Activated T-helper 17 cell treated with anti-CD3 and anti-CD28 coated beads, Interleukin-2, amount 50 U/mL, for 72 hours (primary cell): ENCODE measurements around the gene NAXD. TPM values are rescaled to one million over a fixed set of nuclear protein-coding genes. Genes with fewer than 3 reads are reported as not detected.
"Not testable (repeated sequence)": the region's sequence is repeated elsewhere in the genome, so short reads cannot be mapped to it uniquely, and the experiment has no call there.

Experiments
- ATAC-seq: fragments of 150-1000 bp; cut with Tn5 transposase; replicated peaks from 2 replicates; pipeline ENCODE4 v1.10.0; 2021; ENCODE audit warnings: mild to moderate bottlenecking, moderate library complexity
- H3K27ac Mint-ChIP-seq: one replicate; pipeline ENCODE4 v1.8.0; 2022; ENCODE audit warnings: mixed read lengths
- H3K27me3 Mint-ChIP-seq: one replicate; pipeline ENCODE4 v1.8.0; 2022; ENCODE audit warnings: mixed read lengths
- H3K36me3 Mint-ChIP-seq: one replicate; pipeline ENCODE4 v1.8.0; 2022; ENCODE audit warnings: low read depth, mild to moderate bottlenecking, mixed read lengths
- H3K4me1 Mint-ChIP-seq: one replicate; pipeline ENCODE4 v1.8.0; 2022; ENCODE audit warnings: mixed read lengths
- H3K4me3 Mint-ChIP-seq: one replicate; pipeline ENCODE4 v1.8.0; 2022; ENCODE audit warnings: mild to moderate bottlenecking, mixed read lengths
- H3K9me3 Mint-ChIP-seq: one replicate; pipeline ENCODE4 v1.8.0; 2022; ENCODE audit warnings: mixed read lengths
- total RNA-seq, 2 donors: library from RNA; stranded (reverse); gene quantifications; one replicate each; pipeline ENCODE4 v1.2.3, GENCODE V29; 2022

NAXD gene
- total RNA-seq, 2 donors from 2014 or later: 22.7 to 23.8 TPM

- ATAC-seq: no peak
- no peak overlapping the region for H3K27ac Mint-ChIP-seq
- peaks cover 40% of the 10 kb centered on the region for H3K27me3 Mint-ChIP-seq
- H3K9me3 Mint-ChIP-seq: no peaks in the 10 kb centered on the region
- no peaks in the 10 kb centered on the region for H3K4me1 Mint-ChIP-seq
- H3K36me3 Mint-ChIP-seq: no peaks in the 10 kb centered on the region
- H3K4me3 Mint-ChIP-seq: no peak overlapping the region
Measured at GRCh38 chr13:110581506-110582185, 33.7 kb upstream of the NAXD start.

- H3K9me3 Mint-ChIP-seq: no peaks in the 10 kb centered on the region
- ATAC-seq: no peak
- H3K36me3 Mint-ChIP-seq: no peaks in the 10 kb centered on the region
- H3K27me3 Mint-ChIP-seq: peaks cover 36% of the 10 kb centered on the region
- H3K27ac Mint-ChIP-seq: no peak overlapping the region
- no peaks in the 10 kb centered on the region for H3K4me1 Mint-ChIP-seq
- H3K4me3 Mint-ChIP-seq: no peak overlapping the region
Measured at GRCh38 chr13:110582421-110582954, 32.9 kb upstream of the NAXD start.

- Mint-ChIP-seq H3K27me3 (peaks cover 30% of the 10 kb centered on the region), H3K4me1 (no peaks in the 10 kb centered on the region), H3K9me3 (no peaks in the 10 kb centered on the region), H3K27ac (no peak overlapping the region), H3K36me3 (no peaks in the 10 kb centered on the region), H3K4me3 (no peak overlapping the region)
- ATAC-seq: no peak
Measured at GRCh38 chr13:110583178-110583865, 32.0 kb upstream of the NAXD start.

GRCh38 chr13:110589793-110590390 is 25.5 kb upstream of the NAXD start:
- no peak for ATAC-seq
- no peak overlapping the region for H3K27ac Mint-ChIP-seq
- no peaks in the 10 kb centered on the region for H3K36me3 Mint-ChIP-seq
- peaks cover 3% of the 10 kb centered on the region for H3K27me3 Mint-ChIP-seq
- H3K4me3 Mint-ChIP-seq: no peak overlapping the region
- no peaks in the 10 kb centered on the region for H3K4me1 Mint-ChIP-seq
- no peaks in the 10 kb centered on the region for H3K9me3 Mint-ChIP-seq

- no peak overlapping the region for H3K4me3 Mint-ChIP-seq
- no peak for ATAC-seq
- H3K4me1 Mint-ChIP-seq: no peaks in the 10 kb centered on the region
- no peak overlapping the region for H3K27ac Mint-ChIP-seq
- H3K36me3 Mint-ChIP-seq: no peaks in the 10 kb centered on the region
- H3K9me3 Mint-ChIP-seq: no peaks in the 10 kb centered on the region
- peaks cover 3% of the 10 kb centered on the region for H3K27me3 Mint-ChIP-seq
Measured at GRCh38 chr13:110590577-110590976, 24.8 kb upstream of the NAXD start.

- no peaks in the 10 kb centered on the region for H3K9me3 Mint-ChIP-seq
- H3K4me1 Mint-ChIP-seq: no peaks in the 10 kb centered on the region
- peaks cover 3% of the 10 kb centered on the region for H3K27me3 Mint-ChIP-seq
Measured at GRCh38 chr13:110592665-110593064, 22.7 kb upstream of the NAXD start.

GRCh38 chr13:110593430-110594130 is 21.8 kb upstream of the NAXD start:
- Mint-ChIP-seq H3K4me3 (no peak overlapping the region), H3K27ac (no peak overlapping the region), H3K9me3 (no peaks in the 10 kb centered on the region), H3K27me3 (peaks cover 3% of the 10 kb centered on the region), H3K4me1 (no peaks in the 10 kb centered on the region), H3K36me3 (no peaks in the 10 kb centered on the region)
- ATAC-seq: peak; percentile 81

More at GRCh38 chr13:110592665-110593064, 22.7 kb upstream of the NAXD start:
- Mint-ChIP-seq H3K27ac (no peak overlapping the region), H3K4me3 (no peak overlapping the region), H3K36me3 (no peaks in the 10 kb centered on the region)
- no peak for ATAC-seq

GRCh38 chr13:110597041-110597689 is 18.2 kb upstream of the NAXD start:
- H3K4me3 Mint-ChIP-seq: no peak overlapping the region
- H3K27ac Mint-ChIP-seq: no peak overlapping the region

GRCh38 chr13:110600261-110600819 is 15.0 kb upstream of the NAXD start:
- H3K4me1 Mint-ChIP-seq: no peaks in the 10 kb centered on the region
- no peak for ATAC-seq
- H3K36me3 Mint-ChIP-seq: no peaks in the 10 kb centered on the region
- H3K27ac Mint-ChIP-seq: no peak overlapping the region
- no peaks in the 10 kb centered on the region for H3K9me3 Mint-ChIP-seq
- peaks cover 10% of the 10 kb centered on the region for H3K27me3 Mint-ChIP-seq
- H3K4me3 Mint-ChIP-seq: no peak overlapping the region

More at GRCh38 chr13:110597041-110597689, 18.2 kb upstream of the NAXD start:
- H3K4me1 Mint-ChIP-seq: no peaks in the 10 kb centered on the region
- no peaks in the 10 kb centered on the region for H3K9me3 Mint-ChIP-seq
- peaks cover 6% of the 10 kb centered on the region for H3K27me3 Mint-ChIP-seq
- no peaks in the 10 kb centered on the region for H3K36me3 Mint-ChIP-seq
- ATAC-seq: no peak

GRCh38 chr13:110600980-110601379 is 14.4 kb upstream of the NAXD start:
- Mint-ChIP-seq H3K27me3 (peaks cover 10% of the 10 kb centered on the region), H3K36me3 (no peaks in the 10 kb centered on the region), H3K4me3 (no peak overlapping the region), H3K27ac (no peak overlapping the region), H3K9me3 (no peaks in the 10 kb centered on the region), H3K4me1 (no peaks in the 10 kb centered on the region)
- no peak for ATAC-seq

GRCh38 chr13:110605132-110605531 is 10.2 kb upstream of the NAXD start:
- no peaks in the 10 kb centered on the region for H3K4me1 Mint-ChIP-seq
- no peaks in the 10 kb centered on the region for H3K9me3 Mint-ChIP-seq
- no peak for ATAC-seq
- no peak overlapping the region for H3K4me3 Mint-ChIP-seq
- H3K36me3 Mint-ChIP-seq: no peaks in the 10 kb centered on the region
- H3K27me3 Mint-ChIP-seq: peaks cover 10% of the 10 kb centered on the region
- H3K27ac Mint-ChIP-seq: no peak overlapping the region

GRCh38 chr13:110606281-110606680 is 9.1 kb upstream of the NAXD start:
- not testable (repeated sequence) for H3K36me3 Mint-ChIP-seq, ATAC-seq, H3K9me3 Mint-ChIP-seq, H3K4me3 Mint-ChIP-seq, H3K27ac Mint-ChIP-seq, H3K4me1 Mint-ChIP-seq
- H3K27me3 Mint-ChIP-seq: peaks cover 10% of the 10 kb centered on the region

- Mint-ChIP-seq H3K4me3 (no peak overlapping the region), H3K36me3 (no peaks in the 10 kb centered on the region), H3K4me1 (peaks cover 14% of the 10 kb centered on the region), H3K27me3 (peaks cover 4% of the 10 kb centered on the region), H3K27ac (peak overlapping the region; percentile 7), H3K9me3 (peaks cover 2% of the 10 kb centered on the region)
- ATAC-seq: no peak
Measured at GRCh38 chr13:110607675-110608224, 7.6 kb upstream of the NAXD start.
